PC-9 (cell line): Measurements from ENCODE around the gene INAVA. TPM values are rescaled to one million over a fixed set of nuclear protein-coding genes. Genes with fewer than 3 reads are reported as not detected.

ENCODE experiments used
- BruUV-seq: library from RNA; stranded (reverse); fragments of 400-500 nt; replicated peaks from 2 replicates; lab custom pipeline; 2021; lab: Mats Ljungman, UMichigan
- CTCF ChIA-PET: fragments of 300-600 bp; sonication (Branson Sonifier 250); formaldehyde crosslinking; loops from one replicate; lab custom pipeline; 2022; ENCODE audit warnings: antibody characterized with exemption; lab: Charles Lee
- POLR2A ChIA-PET: fragments of 300-600 bp; sonication (Branson Sonifier 250); formaldehyde crosslinking; loops from one replicate; lab custom pipeline; 2022; ENCODE audit warnings: antibody characterized with exemption; ENCODE audit not compliant: unreplicated experiment; lab: Charles Lee
- DNase-seq, 2 experiments: peaks; one replicate each; pipeline versions ENCODE4 v3.0.0 to v3.0.0-alpha.2; 2015 to 2022; ENCODE audit warnings: mixed read lengths in 1 of 2
- H2AFZ ChIP-seq: fragments of 200-600 bp; sonication (generic); 2 replicates; pipeline ENCODE4 v1.8.1; 2017; ENCODE audit warnings: antibody characterized with exemption
- H3F3A ChIP-seq: fragments of 200-600 bp; sonication (generic); 2 replicates; pipeline ENCODE4 v1.8.1; 2017; ENCODE audit warnings: antibody characterized with exemption, mild to moderate bottlenecking, low read depth; ENCODE audit not compliant: insufficient read depth
- H3K27ac ChIP-seq: fragments of 200-600 bp; sonication (generic); 2 replicates; pipeline ENCODE4 v1.6.1; 2016; ENCODE audit warnings: mixed run types
- H3K27me3 ChIP-seq: fragments of 200-600 bp; sonication (generic); 2 replicates; pipeline ENCODE4 v1.6.1; 2016; ENCODE audit warnings: low read depth, mixed run types; ENCODE audit not compliant: insufficient read depth
- H3K36me3 ChIP-seq: fragments of 200-600 bp; sonication (generic); 2 replicates; pipeline ENCODE4 v1.6.1; 2016; ENCODE audit warnings: low read depth, mixed run types
- H3K4me1 ChIP-seq: fragments of 200-600 bp; sonication (generic); replicated peaks from 2 replicates; pipeline ENCODE4 v1.6.1; 2016; ENCODE audit warnings: mixed run types; ENCODE audit not compliant: insufficient read depth
- H3K4me2 ChIP-seq: fragments of 200-600 bp; sonication (generic); 2 replicates; pipeline ENCODE4 v1.6.1; 2017; ENCODE audit warnings: mixed run types
- H3K4me3 ChIP-seq: fragments of 200-600 bp; sonication (generic); 2 replicates; pipeline ENCODE4 v1.6.1; 2016; ENCODE audit warnings: mixed run types
- H3K79me2 ChIP-seq: fragments of 200-600 bp; sonication (generic); 2 replicates; pipeline ENCODE4 v1.6.1; 2017; ENCODE audit warnings: low read depth, mixed run types
- H3K9me2 ChIP-seq: fragments of 200-600 bp; sonication (generic); 2 replicates; pipeline ENCODE4 v1.8.1; 2017; ENCODE audit warnings: mild to moderate bottlenecking; ENCODE audit not compliant: insufficient read depth
- H3K9me3 ChIP-seq: fragments of 200-600 bp; sonication (generic); 2 replicates; pipeline ENCODE4 v1.8.1; 2016; ENCODE audit warnings: low read depth; ENCODE audit not compliant: insufficient read depth
- H4K20me1 ChIP-seq: fragments of 200-600 bp; sonication (generic); 2 replicates; pipeline ENCODE4 v1.8.1; 2017; ENCODE audit not compliant: insufficient read depth
- EZH2 ChIP-seq: fragments of 200-600 bp; sonication (generic); IDR thresholded peaks from 2 replicates; pipeline ENCODE4 v1.8.0; 2017; ENCODE audit warnings: antibody characterized with exemption, low read depth
- intact Hi-C: fragments of 100-400 bp; cut with micrococcal nuclease; formaldehyde crosslinking; loops from one replicate; pipeline ENCODE4 v1.10.0; 2022; ENCODE audit not compliant: unreplicated experiment
- total RNA-seq: library from RNA; stranded (reverse); gene quantifications from 2 replicates; pipeline ENCODE4 v1.2.3, GENCODE V29; 2021
- TF ChIP-seq, protein P1 (sequence below): fragments of 200-600 bp; sonication (generic); conservative IDR thresholded peaks from 2 replicates; pipeline ENCODE4 v1.6.1; 2017; ENCODE audit warnings: mixed run types, antibody characterized with exemption, mild to moderate bottlenecking, moderate library complexity

INAVA gene
- total RNA-seq, 1 experiment from 2014 or later: 49.8 TPM

DNA sequence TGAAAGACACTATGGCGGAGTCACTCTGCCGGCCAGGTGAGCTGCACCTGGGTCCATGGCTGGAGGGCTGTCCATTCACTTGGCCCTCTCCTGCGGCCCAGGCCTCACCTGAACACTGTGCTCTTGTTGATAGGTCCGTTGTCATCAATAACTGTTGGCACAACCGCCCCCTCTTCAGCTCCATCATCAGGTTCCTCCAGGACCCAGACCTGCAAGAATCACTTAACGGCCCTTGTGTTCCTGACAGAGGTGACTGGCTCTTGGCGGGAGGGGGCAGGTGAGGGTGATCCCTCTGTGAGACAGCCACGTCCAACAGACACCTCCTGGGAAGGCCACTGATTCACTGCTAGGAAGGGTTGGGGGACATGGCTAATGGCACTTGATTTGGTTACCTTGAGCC lies 54.9 kb downstream of the INAVA start:
- BruUV-seq: no TSS peak
- H3K9me3 ChIP-seq: peaks cover 12% of the 10 kb centered on the region
- H3K9me2 ChIP-seq: no peaks in the 10 kb centered on the region

DNA sequence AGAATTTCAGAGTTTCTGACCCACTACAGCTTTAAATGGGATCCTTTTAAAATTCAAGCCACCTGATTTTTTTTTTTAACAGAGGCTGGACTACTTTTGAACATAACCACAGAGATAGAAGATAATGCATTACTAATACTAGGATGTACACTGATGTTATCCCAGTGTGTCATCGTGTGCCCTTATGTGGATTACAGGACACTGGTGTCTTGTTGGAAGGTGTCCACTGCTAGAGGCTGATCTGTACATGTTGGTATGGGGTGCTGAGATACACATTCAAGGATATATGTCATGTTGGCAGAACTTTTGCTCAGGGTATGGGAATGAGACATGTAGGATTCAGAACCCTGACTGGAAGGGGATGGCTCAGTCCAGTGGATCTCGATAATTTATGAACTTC lies 56.3 kb downstream of the INAVA start:
- H3K9me2 ChIP-seq: no peaks in the 10 kb centered on the region
- H2AFZ ChIP-seq: no peak overlapping the region
- TF ChIP-seq, protein P1, sequence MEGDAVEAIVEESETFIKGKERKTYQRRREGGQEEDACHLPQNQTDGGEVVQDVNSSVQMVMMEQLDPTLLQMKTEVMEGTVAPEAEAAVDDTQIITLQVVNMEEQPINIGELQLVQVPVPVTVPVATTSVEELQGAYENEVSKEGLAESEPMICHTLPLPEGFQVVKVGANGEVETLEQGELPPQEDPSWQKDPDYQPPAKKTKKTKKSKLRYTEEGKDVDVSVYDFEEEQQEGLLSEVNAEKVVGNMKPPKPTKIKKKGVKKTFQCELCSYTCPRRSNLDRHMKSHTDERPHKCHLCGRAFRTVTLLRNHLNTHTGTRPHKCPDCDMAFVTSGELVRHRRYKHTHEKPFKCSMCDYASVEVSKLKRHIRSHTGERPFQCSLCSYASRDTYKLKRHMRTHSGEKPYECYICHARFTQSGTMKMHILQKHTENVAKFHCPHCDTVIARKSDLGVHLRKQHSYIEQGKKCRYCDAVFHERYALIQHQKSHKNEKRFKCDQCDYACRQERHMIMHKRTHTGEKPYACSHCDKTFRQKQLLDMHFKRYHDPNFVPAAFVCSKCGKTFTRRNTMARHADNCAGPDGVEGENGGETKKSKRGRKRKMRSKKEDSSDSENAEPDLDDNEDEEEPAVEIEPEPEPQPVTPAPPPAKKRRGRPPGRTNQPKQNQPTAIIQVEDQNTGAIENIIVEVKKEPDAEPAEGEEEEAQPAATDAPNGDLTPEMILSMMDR: no peak
- TF ChIP-seq EZH2: no peak
- no peak overlapping the region for H3K4me2 ChIP-seq
- no peaks in the 10 kb centered on the region for H3K79me2 ChIP-seq
- no TSS peak for BruUV-seq
- no peak overlapping the region for H3K27ac ChIP-seq
- H4K20me1 ChIP-seq: no peaks in the 10 kb centered on the region
- no peaks in the 10 kb centered on the region for H3K4me1 ChIP-seq
- DNase-seq: no peak
- ChIA-PET POLR2A (no interaction called here), CTCF (interaction anchor here (0.6 kb wide), 2 partner anchors 202 to 410 kb away, joined by 3 to 4 read pairs; no protein-coding TSS in a partner anchor)
- no peaks in the 10 kb centered on the region for H3K36me3 ChIP-seq
- peaks cover 12% of the 10 kb centered on the region for H3K9me3 ChIP-seq
- intact Hi-C loops: no loop called here
- no peaks in the 10 kb centered on the region for H3K27me3 ChIP-seq
- no peak overlapping the region for H3K4me3 ChIP-seq
- H3F3A ChIP-seq: no peaks in the 10 kb centered on the region

More for the DNA sequence above, 54.9 kb downstream of the INAVA start:
- Histone ChIP-seq H3K4me2 (no peak overlapping the region), H3K27ac (no peak overlapping the region), H3K4me1 (no peaks in the 10 kb centered on the region), H3K4me3 (no peak overlapping the region), H3K27me3 (no peaks in the 10 kb centered on the region), H3K79me2 (no peaks in the 10 kb centered on the region), H4K20me1 (no peaks in the 10 kb centered on the region), H3K36me3 (no peaks in the 10 kb centered on the region), H2AFZ (no peak overlapping the region), H3F3A (no peaks in the 10 kb centered on the region)
- ChIA-PET CTCF (no interaction called here), POLR2A (no interaction called here)
- TF ChIP-seq, protein P1: no peak
- TF ChIP-seq EZH2: no peak
- DNase-seq: no peak
- intact Hi-C loops: no loop called here

DNA sequence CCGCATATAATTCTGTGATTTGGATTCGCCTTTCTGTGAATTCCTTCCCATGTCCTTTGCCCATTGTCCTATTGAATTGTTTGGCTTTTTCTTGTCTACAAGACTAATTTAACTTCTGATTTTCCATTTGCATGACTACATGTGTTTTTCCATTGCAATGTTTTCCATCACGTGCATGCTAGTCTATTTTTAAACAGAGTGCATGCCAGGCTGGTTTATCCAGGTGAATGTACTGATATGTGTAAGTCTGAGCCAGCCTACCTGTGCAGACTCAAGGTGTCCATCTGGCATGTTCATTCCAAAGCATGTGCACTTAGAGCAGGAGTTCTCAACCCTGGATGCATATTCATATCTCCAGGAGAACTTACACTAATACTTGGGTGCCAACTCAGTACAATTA lies 59.7 kb downstream of the INAVA start:
- Histone ChIP-seq H3K4me1 (no peaks in the 10 kb centered on the region), H4K20me1 (no peaks in the 10 kb centered on the region), H3K27ac (no peak overlapping the region), H3K9me3 (no peaks in the 10 kb centered on the region), H3K79me2 (no peaks in the 10 kb centered on the region), H3F3A (no peaks in the 10 kb centered on the region), H3K9me2 (no peaks in the 10 kb centered on the region), H2AFZ (no peak overlapping the region), H3K27me3 (no peaks in the 10 kb centered on the region), H3K36me3 (no peaks in the 10 kb centered on the region), H3K4me2 (no peak overlapping the region), H3K4me3 (no peak overlapping the region)
- DNase-seq: no peak
- BruUV-seq: no TSS peak
- TF ChIP-seq, protein P1: no peak
- no peak for TF ChIP-seq EZH2
- ChIA-PET CTCF (no interaction called here), POLR2A (interaction anchor here (0.6 kb wide), 1 partner anchor 94 kb away, joined by 4 read pairs; no protein-coding TSS in a partner anchor)
- intact Hi-C loops: no loop called here
